GM19025 (cell line): ENCODE results near the gene TAF1B.

Experiments
- ATAC-seq: cut with Tn5 transposase; IDR thresholded peaks from one replicate; pipeline ENCODE4 v1.9.1; 2021; ENCODE audit warnings: mild to moderate bottlenecking, low read depth, moderate library complexity; ENCODE audit not compliant: unreplicated experiment

Gene TAF1B

GRCh38 chr2:9807555-9808305 lies 35.5 kb upstream of the TAF1B start:
- no peak for ATAC-seq

- no peak for ATAC-seq
Measured at GRCh38 chr2:9808334-9809063, 34.8 kb upstream of the TAF1B start.

- ATAC-seq = no peak
Measured at GRCh38 chr2:9809064-9809356, 34.3 kb upstream of the TAF1B start.

GRCh38 chr2:9809448-9810088 lies 33.7 kb upstream of the TAF1B start:
- no peak for ATAC-seq

GRCh38 chr2:9811216-9811615 lies 32.1 kb upstream of the TAF1B start:
- no peak for ATAC-seq

- ATAC-seq = no peak
Measured at GRCh38 chr2:9811679-9812511, 31.4 kb upstream of the TAF1B start.

- ATAC-seq = no peak
Measured at GRCh38 chr2:9812945-9813311, 30.3 kb upstream of the TAF1B start.

- ATAC-seq = no peak
Measured at GRCh38 chr2:9813312-9814128, 29.8 kb upstream of the TAF1B start.

GRCh38 chr2:9814129-9814868 lies 29.0 kb upstream of the TAF1B start:
- ATAC-seq = no peak

- ATAC-seq = no peak
Measured at GRCh38 chr2:9815076-9815475, 28.2 kb upstream of the TAF1B start.

- no peak for ATAC-seq
Measured at GRCh38 chr2:9815844-9816279, 27.4 kb upstream of the TAF1B start.

- no peak for ATAC-seq
Measured at GRCh38 chr2:9818097-9818496, 25.2 kb upstream of the TAF1B start.

GRCh38 chr2:9819551-9819950 lies 23.7 kb upstream of the TAF1B start:
- no peak for ATAC-seq

GRCh38 chr2:9820020-9820973 lies 23.0 kb upstream of the TAF1B start:
- no peak for ATAC-seq

- ATAC-seq = no peak
Measured at GRCh38 chr2:9821805-9822445, 21.3 kb upstream of the TAF1B start.

GRCh38 chr2:9824441-9824840 lies 18.8 kb upstream of the TAF1B start:
- no peak for ATAC-seq

GRCh38 chr2:9824956-9825720 lies 18.1 kb upstream of the TAF1B start:
- no peak for ATAC-seq
